HUES6 (cell line): ENCODE results near the gene PDZRN3.

Source experiments
- H3K27ac ChIP-seq: 2 replicates; pipeline ENCODE4 v1.7.0; 2013; ENCODE audit warnings: low read depth, mild to moderate bottlenecking, low read length, inconsistent platforms
- H3K27me3 ChIP-seq: 2 replicates; pipeline ENCODE4 v1.6.1; 2013; ENCODE audit warnings: low read length; ENCODE audit not compliant: control insufficient read depth, insufficient read depth
- H3K36me3 ChIP-seq: 2 replicates; pipeline ENCODE4 v1.6.1; 2013; ENCODE audit warnings: low read length; ENCODE audit not compliant: control insufficient read depth, insufficient read depth
- H3K4me1 ChIP-seq: 2 replicates; pipeline ENCODE4 v1.6.1; 2013; ENCODE audit warnings: low read length; ENCODE audit not compliant: control insufficient read depth, insufficient read depth
- H3K4me3 ChIP-seq: 2 replicates; pipeline ENCODE4 v1.5.1; 2013; ENCODE audit warnings: low read depth, low read length
- H3K9ac ChIP-seq: one replicate; pipeline ENCODE4 v1.6.1; 2013; ENCODE audit warnings: mild to moderate bottlenecking, low read length
- H3K9me3 ChIP-seq: 2 replicates; pipeline ENCODE4 v1.6.1; 2013; ENCODE audit warnings: low read depth, low read length; ENCODE audit not compliant: control insufficient read depth, insufficient read depth

PDZRN3 gene

GRCh38 chr3:73624821-73625665, at the start of gene PDZRN3:
Gene PDZRN3, minus strand, starts transcription at chr3:73624941.
- no peaks in the 10 kb centered on the region for H3K36me3 ChIP-seq
- peaks cover 18% of the 10 kb centered on the region for H3K4me1 ChIP-seq
- H3K27ac ChIP-seq, result no peak within 1 kb of the TSS
- peaks cover 47% of the 10 kb centered on the region for H3K27me3 ChIP-seq
- peak within 1 kb of the TSS; percentile 70 for H3K9ac ChIP-seq
- peak within 1 kb of the TSS; percentile 76 for H3K4me3 ChIP-seq
- H3K9me3 ChIP-seq, result no peaks in the 10 kb centered on the region

- Histone ChIP-seq H3K9me3 (no peaks in the 10 kb centered on the region), H3K27me3 (no peaks in the 10 kb centered on the region), H3K27ac (no peak overlapping the region), H3K4me1 (peaks cover 24% of the 10 kb centered on the region), H3K9ac (no peak overlapping the region), H3K4me3 (no peak overlapping the region), H3K36me3 (no peaks in the 10 kb centered on the region)
Observed at GRCh38 chr3:73674280-73674679, 49.5 kb upstream of the PDZRN3 start.

GRCh38 chr3:73669260-73669659, 44.5 kb upstream of the PDZRN3 start:
- H3K4me3 ChIP-seq, result no peak overlapping the region
- H3K27ac ChIP-seq, result peak overlapping the region; percentile 39; the same call in 1 of the 2 replicates
- H3K36me3 ChIP-seq, result no peaks in the 10 kb centered on the region
- H3K27me3 ChIP-seq, result no peaks in the 10 kb centered on the region
- H3K9ac ChIP-seq, result no peak overlapping the region
- peaks cover 39% of the 10 kb centered on the region for H3K4me1 ChIP-seq
- H3K9me3 ChIP-seq, result no peaks in the 10 kb centered on the region

GRCh38 chr3:73668391-73668790, 43.6 kb upstream of the PDZRN3 start:
- no peak overlapping the region for H3K9ac ChIP-seq
- no peak overlapping the region for H3K4me3 ChIP-seq
- peaks cover 35% of the 10 kb centered on the region for H3K4me1 ChIP-seq
- no peak overlapping the region for H3K27ac ChIP-seq
- no peaks in the 10 kb centered on the region for H3K9me3 ChIP-seq
- H3K36me3 ChIP-seq, result no peaks in the 10 kb centered on the region
- no peaks in the 10 kb centered on the region for H3K27me3 ChIP-seq

GRCh38 chr3:73667889-73668288, 43.1 kb upstream of the PDZRN3 start:
- no peaks in the 10 kb centered on the region for H3K27me3 ChIP-seq
- H3K27ac ChIP-seq, result no peak overlapping the region
- no peak overlapping the region for H3K4me3 ChIP-seq
- no peaks in the 10 kb centered on the region for H3K36me3 ChIP-seq
- peaks cover 35% of the 10 kb centered on the region for H3K4me1 ChIP-seq
- H3K9me3 ChIP-seq, result no peaks in the 10 kb centered on the region
- no peak overlapping the region for H3K9ac ChIP-seq

GRCh38 chr3:73665286-73665685, 40.5 kb upstream of the PDZRN3 start:
- H3K4me1 ChIP-seq, result peaks cover 23% of the 10 kb centered on the region
- H3K4me3 ChIP-seq, result no peak overlapping the region
- H3K36me3 ChIP-seq, result no peaks in the 10 kb centered on the region

GRCh38 chr3:73664389-73664788, 39.6 kb upstream of the PDZRN3 start:
- H3K27ac ChIP-seq, result no peak overlapping the region
- H3K36me3 ChIP-seq, result no peaks in the 10 kb centered on the region
- H3K4me1 ChIP-seq, result peaks cover 16% of the 10 kb centered on the region
- H3K27me3 ChIP-seq, result no peaks in the 10 kb centered on the region
- no peak overlapping the region for H3K9ac ChIP-seq
- H3K4me3 ChIP-seq, result no peak overlapping the region
- H3K9me3 ChIP-seq, result no peaks in the 10 kb centered on the region

More at GRCh38 chr3:73665286-73665685, 40.5 kb upstream of the PDZRN3 start:
- Histone ChIP-seq H3K9me3 (no peaks in the 10 kb centered on the region), H3K9ac (no peak overlapping the region), H3K27ac (no peak overlapping the region), H3K27me3 (no peaks in the 10 kb centered on the region)

- Histone ChIP-seq H3K36me3 (no peaks in the 10 kb centered on the region), H3K27me3 (no peaks in the 10 kb centered on the region), H3K4me1 (peaks cover 10% of the 10 kb centered on the region; the same call in 1 of the 2 replicates), H3K27ac (no peak overlapping the region), H3K9ac (no peak overlapping the region), H3K9me3 (no peaks in the 10 kb centered on the region), H3K4me3 (no peak overlapping the region)
Observed at GRCh38 chr3:73663495-73663894, 38.8 kb upstream of the PDZRN3 start.

GRCh38 chr3:73661265-73661664, 36.5 kb upstream of the PDZRN3 start:
- H3K9me3 ChIP-seq, result no peaks in the 10 kb centered on the region
- H3K4me3 ChIP-seq, result no peak overlapping the region
- H3K36me3 ChIP-seq, result no peaks in the 10 kb centered on the region
- peaks cover 8% of the 10 kb centered on the region for H3K4me1 ChIP-seq
- no peaks in the 10 kb centered on the region for H3K27me3 ChIP-seq
- no peak overlapping the region for H3K9ac ChIP-seq
- H3K27ac ChIP-seq, result no peak overlapping the region

- peaks cover 8% of the 10 kb centered on the region for H3K4me1 ChIP-seq
- H3K9ac ChIP-seq, result no peak overlapping the region
- no peaks in the 10 kb centered on the region for H3K27me3 ChIP-seq
- no peak overlapping the region for H3K4me3 ChIP-seq
- H3K9me3 ChIP-seq, result no peaks in the 10 kb centered on the region
- no peak overlapping the region for H3K27ac ChIP-seq
- no peaks in the 10 kb centered on the region for H3K36me3 ChIP-seq
Observed at GRCh38 chr3:73658227-73658626, 33.5 kb upstream of the PDZRN3 start.

GRCh38 chr3:73657186-73657585, 32.4 kb upstream of the PDZRN3 start:
- Histone ChIP-seq H3K4me3 (no peak overlapping the region), H3K27me3 (no peaks in the 10 kb centered on the region), H3K27ac (no peak overlapping the region), H3K9ac (no peak overlapping the region), H3K36me3 (no peaks in the 10 kb centered on the region), H3K9me3 (no peaks in the 10 kb centered on the region), H3K4me1 (peaks cover 8% of the 10 kb centered on the region)
